Skeletal muscle satellite cell (primary cell): ENCODE data around the gene LDHA.

ENCODE experiments used
- H3K27me3 ChIP-seq: 2 replicates; pipeline ENCODE4 v1.7.0; 2013; ENCODE audit warnings: low read length; ENCODE audit not compliant: control insufficient read depth, insufficient read depth
- H3K36me3 ChIP-seq: 2 replicates; pipeline ENCODE4 v1.7.0; 2013; ENCODE audit warnings: mild to moderate bottlenecking, control low read depth, low read length; ENCODE audit not compliant: insufficient read depth
- H3K4me1 ChIP-seq: 2 replicates; pipeline ENCODE4 v1.7.0; 2013; ENCODE audit warnings: low read length; ENCODE audit not compliant: control insufficient read depth, insufficient read depth
- H3K4me2 ChIP-seq: 2 replicates; pipeline ENCODE4 v1.7.0; 2013; ENCODE audit warnings: mild to moderate bottlenecking, low read length
- H3K4me3 ChIP-seq: 2 replicates; pipeline ENCODE4 v1.7.0; 2013; ENCODE audit warnings: low read length
- H3K9ac ChIP-seq: 2 replicates; pipeline ENCODE4 v1.7.0; 2013; ENCODE audit warnings: mild to moderate bottlenecking, low read depth, low read length, moderate library complexity
- H3K9me3 ChIP-seq: replicated peaks from 2 replicates; pipeline ENCODE4 v1.7.0; 2013; ENCODE audit warnings: mild to moderate bottlenecking, control low read depth, low read length
- small RNA-seq: library from RNA; depleted of rRNA; stranded (forward); fragments of <200 nt; gene quantifications from one replicate; pipeline ENCODE3, GENCODE V24; 2012

Gene LDHA

DNA sequence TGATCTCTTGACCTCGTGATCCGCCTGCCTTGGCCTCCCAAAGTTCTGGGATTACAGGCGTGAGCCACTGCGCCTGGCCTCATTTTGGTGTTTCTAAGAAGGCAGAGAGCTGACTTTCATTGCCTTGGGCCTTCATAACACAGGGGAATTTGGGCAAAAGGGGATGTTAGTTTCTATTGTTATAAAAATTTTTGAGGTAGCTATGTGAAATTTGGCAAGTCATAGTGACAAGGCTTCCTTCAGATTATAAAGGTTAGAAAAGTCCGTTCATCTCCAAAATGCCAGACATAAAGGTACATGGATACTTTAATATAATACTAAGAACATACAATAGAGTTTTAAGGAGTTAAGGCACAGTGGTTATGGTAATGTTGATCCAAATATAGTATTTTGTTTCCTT, 35.0 kb downstream of the LDHA start:
- H3K4me3 ChIP-seq: no peak overlapping the region
- H3K4me1 ChIP-seq: no peaks in the 10 kb centered on the region
- no peaks in the 10 kb centered on the region for H3K9me3 ChIP-seq

DNA sequence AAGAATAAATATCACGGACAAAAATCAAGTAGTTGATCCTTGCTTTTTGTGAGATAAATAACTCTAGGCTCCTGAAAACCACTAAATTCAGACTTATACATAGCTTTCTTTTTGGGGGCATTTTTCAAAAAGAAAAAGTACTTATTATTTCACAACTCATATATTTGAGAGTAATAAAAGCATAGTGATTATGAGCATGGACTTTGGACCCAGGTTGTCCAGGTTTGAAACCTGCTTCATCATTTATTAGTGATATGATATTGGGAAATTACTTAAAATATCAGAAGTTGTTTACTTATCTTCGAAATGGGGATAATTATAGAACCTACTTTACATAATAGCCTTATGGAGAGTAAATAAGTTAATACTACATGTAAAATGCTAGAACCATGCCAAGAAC, 44.3 kb downstream of the LDHA start:
- Histone ChIP-seq H3K9me3 (no peaks in the 10 kb centered on the region), H3K36me3 (no peaks in the 10 kb centered on the region), H3K4me1 (no peaks in the 10 kb centered on the region), H3K27me3 (peaks cover 7% of the 10 kb centered on the region), H3K4me2 (no peak overlapping the region), H3K9ac (no peak overlapping the region), H3K4me3 (no peak overlapping the region)

More for the DNA sequence above, 35.0 kb downstream of the LDHA start:
- no peak overlapping the region for H3K4me2 ChIP-seq
- H3K36me3 ChIP-seq: no peaks in the 10 kb centered on the region
- H3K9ac ChIP-seq: no peak overlapping the region
- H3K27me3 ChIP-seq: no peaks in the 10 kb centered on the region

DNA sequence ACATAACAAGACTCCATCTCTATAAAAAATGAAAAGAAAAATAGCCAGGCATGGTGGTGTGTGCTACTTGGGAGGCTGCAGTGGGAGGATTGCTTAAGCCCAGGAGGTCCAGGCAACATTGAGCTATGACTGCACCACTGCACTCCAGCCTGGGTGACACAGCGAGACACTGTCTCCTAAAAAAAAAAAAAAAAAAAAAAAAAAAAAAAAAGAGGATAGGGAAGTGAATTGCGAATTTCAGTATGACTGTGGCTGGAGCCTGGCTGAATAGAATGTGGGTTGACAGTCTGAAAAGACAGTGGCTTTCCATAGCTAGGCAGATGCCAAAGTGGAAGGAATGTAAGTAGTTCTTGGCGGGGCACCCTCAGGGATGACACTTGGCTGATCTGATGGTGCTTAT, 54.9 kb downstream of the LDHA start:
- Histone ChIP-seq H3K4me1 (no peaks in the 10 kb centered on the region), H3K9ac (no peak overlapping the region), H3K9me3 (no peaks in the 10 kb centered on the region), H3K27me3 (peaks cover 14% of the 10 kb centered on the region), H3K4me2 (no peak overlapping the region), H3K36me3 (no peaks in the 10 kb centered on the region), H3K4me3 (no peak overlapping the region)

GRCh38 chr11:18452927-18453326, 58.6 kb downstream of the LDHA start:
- Histone ChIP-seq H3K36me3 (no peaks in the 10 kb centered on the region), H3K27me3 (peaks cover 17% of the 10 kb centered on the region), H3K9ac (no peak overlapping the region), H3K4me1 (no peaks in the 10 kb centered on the region), H3K4me2 (no peak overlapping the region), H3K4me3 (no peak overlapping the region), H3K9me3 (no peaks in the 10 kb centered on the region)

- no peak within 1 kb of the TSS for H3K4me3 ChIP-seq
- no peak within 1 kb of the TSS for H3K4me2 ChIP-seq
- H3K9ac ChIP-seq: no peak within 1 kb of the TSS
- H3K36me3 ChIP-seq: no peaks in the 10 kb centered on the region
- no peaks in the 10 kb centered on the region for H3K4me1 ChIP-seq
- no peaks in the 10 kb centered on the region for H3K9me3 ChIP-seq
- peaks cover 4% of the 10 kb centered on the region for H3K27me3 ChIP-seq
These were observed 61.5 kb downstream of the LDHA start, which contains the start of gene LDHAL6A for GRCh38 chr11:18455686-18456372. TSS of gene LDHAL6A (plus strand) at chr11:18455856. CDS start at chr11:18456681, 825 bp downstream.

GRCh38 chr11:18457450-18457849, 63.1 kb downstream of the LDHA start:
- H3K4me2 ChIP-seq: no peak overlapping the region
- H3K4me3 ChIP-seq: no peak overlapping the region
- H3K27me3 ChIP-seq: peaks cover 3% of the 10 kb centered on the region
- H3K9me3 ChIP-seq: no peaks in the 10 kb centered on the region
- H3K36me3 ChIP-seq: no peaks in the 10 kb centered on the region
- no peaks in the 10 kb centered on the region for H3K4me1 ChIP-seq
- H3K9ac ChIP-seq: no peak overlapping the region

Small RNAs within 50 kb of the gene (small RNA-seq; reads per million reads assigned to genes)
- gene MIR3159: 0.70 reads per million, percentile 8 among the genes with 10 or more reads in this experiment
